HS-5 (cell line): ENCODE data around the gene SLC15A1.
"Not testable (repeated sequence)": the region's sequence is repeated elsewhere in the genome, so short reads cannot be mapped to it uniquely, and the experiment has no call there.

Experiments
- DNase-seq: peaks from one replicate; pipeline ENCODE4 v3.0.0-alpha.2; 2012; ENCODE audit warnings: low read depth

The SLC15A1 gene

GRCh38 chr13:98657506-98658085 lies 94.9 kb downstream of the SLC15A1 start:
- no peak for DNase-seq

- DNase-seq, result no peak
Observed at GRCh38 chr13:98656223-98656622, 96.2 kb downstream of the SLC15A1 start.

GRCh38 chr13:98653463-98653985 lies 98.9 kb downstream of the SLC15A1 start:
- no peak for DNase-seq

- no peak for DNase-seq
Observed at GRCh38 chr13:98652721-98653462, 99.6 kb downstream of the SLC15A1 start.

GRCh38 chr13:98652276-98652675 lies 100.2 kb downstream of the SLC15A1 start:
- no peak for DNase-seq

- DNase-seq, result no peak
Observed at GRCh38 chr13:98651744-98652143, 100.7 kb downstream of the SLC15A1 start.

GRCh38 chr13:98650396-98651107 lies 101.9 kb downstream of the SLC15A1 start:
- DNase-seq, result no peak

- DNase-seq, result no peak
Observed at GRCh38 chr13:98649861-98650260, 102.6 kb downstream of the SLC15A1 start.

GRCh38 chr13:98648686-98649085 lies 103.8 kb downstream of the SLC15A1 start:
- DNase-seq, result no peak

GRCh38 chr13:98648141-98648540 lies 104.3 kb downstream of the SLC15A1 start:
- no peak for DNase-seq

GRCh38 chr13:98647121-98647520 lies 105.4 kb downstream of the SLC15A1 start:
- no peak for DNase-seq

GRCh38 chr13:98643479-98643878 lies 109.0 kb downstream of the SLC15A1 start:
- DNase-seq, result no peak

GRCh38 chr13:98641075-98641474 lies 111.4 kb downstream of the SLC15A1 start:
- DNase-seq, result no peak

GRCh38 chr13:98639785-98640184 lies 112.7 kb downstream of the SLC15A1 start:
- DNase-seq, result not testable (repeated sequence)

- not testable (repeated sequence) for DNase-seq
Observed at GRCh38 chr13:98638352-98638751, 114.1 kb downstream of the SLC15A1 start.
